ENCODE results near the gene PID1.

Gene PID1

DNA sequence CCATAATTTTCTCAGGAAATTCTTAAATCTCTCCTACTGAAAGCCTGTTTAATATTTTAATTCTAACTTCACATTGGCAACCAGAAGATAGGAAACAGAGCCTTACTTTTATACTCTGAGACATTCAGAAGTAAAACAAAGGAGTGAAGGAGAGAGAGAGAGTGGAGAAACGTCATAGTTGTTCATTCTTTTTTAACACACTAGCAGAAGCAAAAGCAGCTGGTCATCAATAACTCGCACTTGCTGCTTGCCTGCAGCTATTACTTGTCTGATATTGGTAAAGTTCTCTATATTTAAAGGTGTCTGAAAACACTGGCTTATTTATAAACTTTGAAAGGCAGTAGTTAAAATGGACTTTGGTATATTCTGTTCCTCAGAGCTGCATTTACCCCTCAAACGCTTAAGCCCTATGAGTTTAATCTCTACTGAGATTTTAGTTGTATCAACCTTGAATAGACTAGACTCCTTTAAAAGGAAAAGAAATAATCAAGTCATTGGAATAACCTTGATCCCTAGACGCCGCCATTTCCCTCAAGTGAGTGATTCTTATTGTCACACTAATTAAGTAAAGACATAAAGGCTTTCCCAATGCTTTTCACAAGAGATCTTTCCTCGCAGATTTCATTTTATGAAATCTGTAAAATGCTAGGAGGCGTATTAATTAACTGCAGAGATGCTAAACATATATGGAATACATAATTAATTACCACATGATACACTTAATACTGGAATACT lies 182.0 kb downstream of the PID1 start:
- Histone ChIP-seq H3K27me3 (ENCODE audit: insufficient read depth, low read depth, severe bottlenecking) (peaks cover 30% of the 10 kb centered on the region), H3K4me3 (ENCODE audit: low read depth, low read length) (no peak overlapping the region), H3K27ac (no peak overlapping the region), H3K36me3 (no peaks in the 10 kb centered on the region), H3K9me3 (ENCODE audit: severe bottlenecking) (no peaks in the 10 kb centered on the region)
- DNase-seq, result no peak
- TF ChIP-seq, protein P1, sequence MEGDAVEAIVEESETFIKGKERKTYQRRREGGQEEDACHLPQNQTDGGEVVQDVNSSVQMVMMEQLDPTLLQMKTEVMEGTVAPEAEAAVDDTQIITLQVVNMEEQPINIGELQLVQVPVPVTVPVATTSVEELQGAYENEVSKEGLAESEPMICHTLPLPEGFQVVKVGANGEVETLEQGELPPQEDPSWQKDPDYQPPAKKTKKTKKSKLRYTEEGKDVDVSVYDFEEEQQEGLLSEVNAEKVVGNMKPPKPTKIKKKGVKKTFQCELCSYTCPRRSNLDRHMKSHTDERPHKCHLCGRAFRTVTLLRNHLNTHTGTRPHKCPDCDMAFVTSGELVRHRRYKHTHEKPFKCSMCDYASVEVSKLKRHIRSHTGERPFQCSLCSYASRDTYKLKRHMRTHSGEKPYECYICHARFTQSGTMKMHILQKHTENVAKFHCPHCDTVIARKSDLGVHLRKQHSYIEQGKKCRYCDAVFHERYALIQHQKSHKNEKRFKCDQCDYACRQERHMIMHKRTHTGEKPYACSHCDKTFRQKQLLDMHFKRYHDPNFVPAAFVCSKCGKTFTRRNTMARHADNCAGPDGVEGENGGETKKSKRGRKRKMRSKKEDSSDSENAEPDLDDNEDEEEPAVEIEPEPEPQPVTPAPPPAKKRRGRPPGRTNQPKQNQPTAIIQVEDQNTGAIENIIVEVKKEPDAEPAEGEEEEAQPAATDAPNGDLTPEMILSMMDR (IDR thresholded peaks at IDR 0.05; ENCODE audit: low read depth, low read length), result no peak

DNA sequence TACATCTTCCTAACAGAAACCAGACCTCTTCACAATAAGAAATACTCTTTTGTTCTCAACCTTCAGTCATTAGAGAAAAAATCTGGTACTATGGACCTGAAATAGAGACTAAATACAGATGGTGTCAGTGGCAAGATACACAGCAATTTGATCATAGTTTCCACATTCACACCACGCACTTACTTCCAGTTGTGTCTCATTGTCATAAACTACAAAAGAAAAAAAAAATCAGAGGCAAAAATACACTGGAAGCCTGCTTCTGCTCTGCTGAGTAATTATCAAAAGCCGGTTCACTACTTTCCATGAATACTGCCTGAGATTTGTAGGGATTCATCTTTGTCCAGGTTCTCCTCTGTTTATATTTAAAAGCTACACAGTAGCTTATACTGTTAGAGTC lies 182.6 kb downstream of the PID1 start:
- TF ChIP-seq, protein P1 (IDR thresholded peaks at IDR 0.05; ENCODE audit: low read depth, low read length), result no peak
- no peak overlapping the region for H3K4me3 ChIP-seq (ENCODE audit: low read depth, low read length)
- H3K27me3 ChIP-seq (ENCODE audit: insufficient read depth, low read depth, severe bottlenecking), result peaks cover 33% of the 10 kb centered on the region
- no peaks in the 10 kb centered on the region for H3K36me3 ChIP-seq
- no peak for DNase-seq
- no peaks in the 10 kb centered on the region for H3K9me3 ChIP-seq (ENCODE audit: severe bottlenecking)
- no peak overlapping the region for H3K27ac ChIP-seq

DNA sequence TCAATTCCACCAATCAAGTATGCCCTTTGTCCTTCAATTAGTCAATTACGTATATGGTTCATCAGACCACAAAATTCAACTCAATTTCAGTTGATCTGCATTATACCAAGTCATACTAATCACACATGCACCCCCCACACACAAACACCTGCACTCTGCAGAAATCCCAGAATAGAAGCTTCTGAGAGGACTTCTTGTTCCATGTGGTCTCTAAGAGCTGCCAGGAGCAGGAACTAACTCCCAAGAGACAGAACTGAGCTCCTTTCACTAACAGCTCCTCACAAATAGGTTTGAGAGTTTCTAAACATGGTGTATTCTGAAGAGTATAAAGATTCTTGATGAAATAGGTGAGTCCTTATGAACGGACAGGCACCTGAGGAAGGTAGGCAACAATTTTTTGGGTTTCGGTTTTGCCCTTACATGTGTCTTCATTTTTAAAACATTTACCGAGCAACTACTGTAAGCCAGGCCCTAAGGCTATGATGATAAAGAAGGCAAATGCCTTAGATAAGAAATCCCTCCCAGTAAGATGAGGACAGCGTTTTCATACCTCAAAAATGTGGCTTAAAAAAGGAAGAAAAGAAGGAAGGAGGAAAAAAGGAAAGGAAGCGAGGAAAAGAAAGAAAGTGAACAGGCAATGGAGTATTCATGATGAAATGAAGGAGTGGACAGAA lies 183.1 kb downstream of the PID1 start:
- no peaks in the 10 kb centered on the region for H3K9me3 ChIP-seq (ENCODE audit: severe bottlenecking)
- no peak overlapping the region for H3K27ac ChIP-seq
- H3K4me3 ChIP-seq (ENCODE audit: low read depth, low read length), result no peak overlapping the region
- TF ChIP-seq, protein P1 (IDR thresholded peaks at IDR 0.05; ENCODE audit: low read depth, low read length), result no peak
- H3K36me3 ChIP-seq, result no peaks in the 10 kb centered on the region
- H3K27me3 ChIP-seq (ENCODE audit: insufficient read depth, low read depth, severe bottlenecking), result peaks cover 33% of the 10 kb centered on the region
- DNase-seq, result no peak

DNA sequence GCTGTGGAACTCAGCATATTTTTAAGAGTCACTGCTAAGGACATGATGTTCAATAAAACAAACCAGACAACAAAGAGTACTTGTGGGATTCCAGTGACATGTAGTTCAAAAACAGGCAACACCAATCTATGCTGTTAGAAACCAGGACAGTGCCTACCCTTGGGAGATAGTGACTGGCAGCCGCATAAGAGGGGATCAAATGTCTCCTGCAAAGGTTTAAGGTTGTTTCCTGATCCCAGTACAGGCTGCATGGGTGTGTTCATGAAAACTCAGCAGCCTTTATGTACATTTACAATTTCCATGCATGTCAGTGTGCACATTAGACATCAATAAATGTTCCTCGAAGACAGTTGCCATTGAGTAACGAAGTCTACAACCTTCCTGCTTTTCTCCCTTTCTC lies 183.8 kb downstream of the PID1 start:
- TF ChIP-seq, protein P1 (IDR thresholded peaks at IDR 0.05; ENCODE audit: low read depth, low read length), result no peak
- no peak for DNase-seq
- peaks cover 32% of the 10 kb centered on the region for H3K27me3 ChIP-seq (ENCODE audit: insufficient read depth, low read depth, severe bottlenecking)
- no peak overlapping the region for H3K4me3 ChIP-seq (ENCODE audit: low read depth, low read length)
- no peaks in the 10 kb centered on the region for H3K36me3 ChIP-seq
- H3K27ac ChIP-seq, result no peak overlapping the region
- no peaks in the 10 kb centered on the region for H3K9me3 ChIP-seq (ENCODE audit: severe bottlenecking)

DNA sequence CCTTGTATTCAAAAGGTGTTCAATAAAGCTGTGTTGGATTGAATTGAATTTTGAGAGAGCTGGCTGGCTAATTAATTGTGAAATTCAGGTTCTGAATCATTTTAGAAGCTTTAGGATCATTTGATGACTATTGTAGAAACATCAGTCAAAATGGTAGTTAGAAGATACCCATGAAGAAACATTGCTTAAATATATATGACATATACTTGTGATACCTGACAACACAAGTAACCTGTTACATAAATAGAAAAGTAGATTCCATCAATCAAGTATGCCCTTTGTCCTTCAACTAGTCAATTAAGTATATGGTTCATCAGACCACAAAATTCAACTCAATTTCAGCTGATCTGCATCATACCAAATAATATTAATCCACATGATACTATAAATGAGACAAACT lies 185.6 kb downstream of the PID1 start:
- H3K9me3 ChIP-seq (ENCODE audit: severe bottlenecking), result no peaks in the 10 kb centered on the region
- no peak overlapping the region for H3K27ac ChIP-seq
- H3K27me3 ChIP-seq (ENCODE audit: insufficient read depth, low read depth, severe bottlenecking), result peaks cover 25% of the 10 kb centered on the region
- no peaks in the 10 kb centered on the region for H3K36me3 ChIP-seq
- H3K4me3 ChIP-seq (ENCODE audit: low read depth, low read length), result no peak overlapping the region
- no peak for DNase-seq
- TF ChIP-seq, protein P1 (IDR thresholded peaks at IDR 0.05; ENCODE audit: low read depth, low read length), result no peak
